Measurements from ENCODE around the gene MTNR1B.

Gene MTNR1B

DNA sequence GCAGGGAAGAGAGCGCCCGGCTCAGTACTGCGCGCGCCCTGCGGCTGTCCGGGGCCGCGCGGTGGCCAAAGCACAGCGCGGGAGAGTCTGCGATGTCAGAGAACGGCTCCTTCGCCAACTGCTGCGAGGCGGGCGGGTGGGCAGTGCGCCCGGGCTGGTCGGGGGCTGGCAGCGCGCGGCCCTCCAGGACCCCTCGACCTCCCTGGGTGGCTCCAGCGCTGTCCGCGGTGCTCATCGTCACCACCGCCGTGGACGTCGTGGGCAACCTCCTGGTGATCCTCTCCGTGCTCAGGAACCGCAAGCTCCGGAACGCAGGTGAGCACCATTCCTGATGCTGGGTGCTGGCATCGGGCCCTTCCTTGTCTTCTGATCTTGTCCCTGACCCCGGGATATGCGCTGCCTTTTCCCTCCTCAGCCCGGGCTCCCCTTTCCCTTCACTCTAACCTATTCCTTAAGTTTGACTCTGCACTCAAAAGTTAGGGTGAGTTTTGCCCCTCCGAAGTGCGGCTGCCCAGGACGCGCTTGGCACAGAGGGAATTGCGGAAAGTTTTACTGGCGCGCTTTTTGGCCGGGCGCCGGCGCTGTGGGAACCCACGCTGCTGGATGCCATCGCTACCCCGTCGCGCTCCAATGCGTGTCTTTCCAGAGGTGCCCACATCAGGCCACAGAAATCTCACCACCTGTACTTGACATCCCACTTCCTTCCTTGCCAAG, at the start of gene MTNR1B:
TSS of gene MTNR1B (plus strand) at position 18 of the 714 bp plus-strand sequence. CDS start at position 93, 75 bp downstream.
- H3K9me3 Mint-ChIP-seq, result no peaks in the 10 kb centered on the region
- no peak for DNase-seq (ENCODE audit: low spot score)
- no peak within 1 kb of the TSS for H3K27ac Mint-ChIP-seq
- H3K27me3 Mint-ChIP-seq (ENCODE audit: low read depth), result peaks cover 18% of the 10 kb centered on the region
- no peaks in the 10 kb centered on the region for H3K36me3 Mint-ChIP-seq (ENCODE audit: low read depth)
- no peak within 1 kb of the TSS for H3K4me3 Mint-ChIP-seq
- H3K4me1 Mint-ChIP-seq (ENCODE audit: low read depth), result no peaks in the 10 kb centered on the region

DNA sequence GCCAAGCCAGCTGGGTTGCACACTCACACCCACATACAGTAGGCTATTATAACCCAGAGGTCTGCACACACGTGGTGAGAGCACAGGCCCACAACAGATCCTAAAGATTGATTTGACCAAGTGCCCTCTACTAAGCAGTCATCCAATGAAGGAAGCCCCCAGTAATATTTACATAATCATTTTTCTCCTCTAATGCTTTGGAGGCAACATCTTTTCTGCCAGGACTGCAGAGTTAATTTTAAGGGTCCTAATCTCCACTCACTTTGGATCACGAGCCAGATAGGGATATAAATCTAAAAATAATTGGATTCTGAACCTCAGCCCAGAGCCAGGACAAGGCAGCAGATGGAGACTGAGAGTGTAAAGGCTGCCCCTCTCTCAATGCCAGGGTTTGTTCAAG, 49.1 kb upstream of the MTNR1B start:
- Mint-ChIP-seq H3K4me1 (ENCODE audit: low read depth) (no peaks in the 10 kb centered on the region), H3K27ac (no peak overlapping the region), H3K4me3 (no peak overlapping the region), H3K9me3 (peaks cover 8% of the 10 kb centered on the region), H3K27me3 (ENCODE audit: low read depth) (no peaks in the 10 kb centered on the region), H3K36me3 (ENCODE audit: low read depth) (no peaks in the 10 kb centered on the region)
- no peak for DNase-seq (ENCODE audit: low spot score)

DNA sequence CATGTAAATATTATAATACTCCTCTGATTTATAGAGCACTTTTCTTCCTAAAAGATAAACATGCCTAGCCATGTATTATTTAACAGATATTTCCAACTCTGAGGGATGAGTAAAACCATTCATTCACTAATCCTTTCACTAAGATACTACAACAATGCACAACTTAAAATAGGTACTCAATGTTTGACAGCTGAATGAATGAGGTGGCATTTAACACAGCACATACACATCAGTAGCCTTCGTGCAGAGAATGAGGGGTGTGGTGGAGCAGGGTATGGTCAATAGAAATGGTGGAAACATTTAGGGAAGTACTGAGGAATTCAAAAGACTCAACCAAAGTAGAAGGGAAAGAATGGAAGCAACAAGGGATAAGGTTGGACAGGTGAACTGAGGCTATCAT, 46.7 kb upstream of the MTNR1B start:
- no peak overlapping the region for H3K27ac Mint-ChIP-seq
- no peaks in the 10 kb centered on the region for H3K4me1 Mint-ChIP-seq (ENCODE audit: low read depth)
- H3K27me3 Mint-ChIP-seq (ENCODE audit: low read depth), result no peaks in the 10 kb centered on the region
- H3K9me3 Mint-ChIP-seq, result peaks cover 12% of the 10 kb centered on the region
- no peak overlapping the region for H3K4me3 Mint-ChIP-seq
- DNase-seq (ENCODE audit: low spot score), result no peak
- H3K36me3 Mint-ChIP-seq (ENCODE audit: low read depth), result no peaks in the 10 kb centered on the region

DNA sequence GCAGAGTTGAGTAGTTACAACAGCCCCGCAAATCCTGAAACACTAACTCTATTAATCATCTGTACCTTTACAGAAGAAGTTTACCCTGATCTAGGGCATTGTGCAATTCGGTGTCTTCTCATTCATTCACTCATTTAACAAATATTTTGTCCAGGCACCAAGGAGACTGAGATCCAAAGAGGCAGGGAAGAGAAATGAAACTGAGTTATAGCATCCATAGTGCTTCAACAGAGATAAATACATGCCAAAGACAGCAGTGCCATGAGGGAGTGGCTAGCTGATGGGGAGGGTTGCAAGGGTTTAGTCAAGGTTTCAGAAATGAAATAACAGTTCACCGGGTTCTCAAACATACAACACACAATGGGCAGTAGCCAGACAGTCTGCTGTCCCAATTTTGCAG, 40.2 kb upstream of the MTNR1B start:
- H3K4me3 Mint-ChIP-seq, result no peak overlapping the region
- no peaks in the 10 kb centered on the region for H3K36me3 Mint-ChIP-seq (ENCODE audit: low read depth)
- peaks cover 11% of the 10 kb centered on the region for H3K9me3 Mint-ChIP-seq
- no peak overlapping the region for H3K27ac Mint-ChIP-seq
- DNase-seq (ENCODE audit: low spot score), result no peak
- H3K27me3 Mint-ChIP-seq (ENCODE audit: low read depth), result no peaks in the 10 kb centered on the region
- no peaks in the 10 kb centered on the region for H3K4me1 Mint-ChIP-seq (ENCODE audit: low read depth)

DNA sequence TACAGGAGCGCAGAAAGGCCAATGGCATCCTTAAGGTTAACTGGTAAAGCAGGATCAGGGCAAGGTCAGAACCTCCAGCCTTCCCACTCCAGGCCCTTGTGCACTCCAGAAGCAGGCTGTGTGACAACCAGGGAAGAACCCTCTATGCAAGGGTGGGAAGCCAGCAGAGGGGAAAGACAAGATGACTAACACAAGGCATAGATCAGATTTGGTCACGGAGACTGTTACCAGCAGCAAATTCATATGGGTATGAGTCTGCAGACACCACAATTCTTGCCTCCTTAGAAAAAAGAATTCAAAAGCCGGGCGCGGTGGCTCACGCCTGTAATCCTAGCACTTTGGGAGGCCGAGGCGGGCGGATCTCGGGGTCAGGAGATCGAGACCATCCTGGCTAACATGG, 39.8 kb upstream of the MTNR1B start:
- Mint-ChIP-seq H3K4me1 (ENCODE audit: low read depth) (no peaks in the 10 kb centered on the region), H3K4me3 (no peak overlapping the region), H3K36me3 (ENCODE audit: low read depth) (no peaks in the 10 kb centered on the region), H3K27me3 (ENCODE audit: low read depth) (no peaks in the 10 kb centered on the region), H3K9me3 (peaks cover 7% of the 10 kb centered on the region), H3K27ac (no peak overlapping the region)
- no peak for DNase-seq (ENCODE audit: low spot score)

DNA sequence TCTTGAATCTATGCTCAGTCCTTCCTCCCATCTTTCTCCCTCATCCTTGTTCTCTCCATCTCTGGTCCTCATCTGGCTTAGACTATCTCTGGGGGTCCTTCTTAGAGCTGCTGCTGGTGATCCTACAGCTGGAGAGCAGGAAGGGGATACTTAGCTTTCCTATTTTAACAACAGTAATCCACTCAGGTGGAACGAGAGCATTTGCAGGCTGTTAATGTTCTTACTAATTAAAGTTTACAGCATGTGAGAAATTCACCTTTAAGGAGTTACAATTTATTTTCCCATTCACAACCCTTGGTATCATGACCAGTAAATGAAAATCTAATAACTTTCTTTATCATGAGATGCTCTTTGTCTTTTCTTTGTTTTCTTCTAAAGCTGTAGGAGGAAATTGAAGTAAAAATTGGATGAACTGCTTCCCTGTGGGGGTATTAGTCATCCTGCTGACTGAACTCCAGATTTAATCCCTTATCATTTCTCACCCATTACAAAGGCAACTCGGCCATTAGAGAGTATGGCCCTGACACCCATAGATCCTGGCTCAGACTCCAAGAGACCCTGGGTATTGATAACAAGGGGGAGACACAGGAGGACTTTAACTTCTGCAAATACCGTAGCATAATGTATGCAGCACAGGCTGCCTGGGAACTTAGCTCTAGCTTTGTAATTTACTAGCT, 37.6 kb upstream of the MTNR1B start:
- no peak for DNase-seq (ENCODE audit: low spot score)
- H3K4me3 Mint-ChIP-seq, result no peak overlapping the region
- H3K27ac Mint-ChIP-seq, result no peak overlapping the region
- H3K27me3 Mint-ChIP-seq (ENCODE audit: low read depth), result no peaks in the 10 kb centered on the region
- no peaks in the 10 kb centered on the region for H3K36me3 Mint-ChIP-seq (ENCODE audit: low read depth)
- H3K4me1 Mint-ChIP-seq (ENCODE audit: low read depth), result no peaks in the 10 kb centered on the region
- H3K9me3 Mint-ChIP-seq, result no peaks in the 10 kb centered on the region

DNA sequence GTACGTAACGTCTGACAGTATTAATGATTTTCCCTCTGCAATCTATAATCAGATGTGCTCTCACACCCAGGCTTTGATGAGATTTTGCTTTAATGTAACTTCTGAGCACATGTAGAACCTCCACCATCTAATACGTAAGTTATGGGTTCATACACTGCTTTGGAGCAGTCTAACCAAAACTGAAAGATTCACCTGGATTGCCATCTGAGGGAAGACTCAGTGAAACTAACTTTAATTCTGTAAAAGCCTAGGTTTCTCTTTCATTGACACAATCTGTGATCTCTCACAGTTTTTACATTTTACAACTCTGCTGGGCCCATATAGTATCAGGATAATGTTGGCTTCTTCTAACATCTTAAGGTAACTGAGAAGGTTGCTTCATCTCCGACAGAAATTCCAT, 30.1 kb upstream of the MTNR1B start:
- Mint-ChIP-seq H3K4me1 (ENCODE audit: low read depth) (peaks cover 4% of the 10 kb centered on the region), H3K27me3 (ENCODE audit: low read depth) (no peaks in the 10 kb centered on the region), H3K36me3 (ENCODE audit: low read depth) (no peaks in the 10 kb centered on the region), H3K4me3 (no peak overlapping the region), H3K27ac (no peak overlapping the region), H3K9me3 (no peaks in the 10 kb centered on the region)
- no peak for DNase-seq (ENCODE audit: low spot score)

DNA sequence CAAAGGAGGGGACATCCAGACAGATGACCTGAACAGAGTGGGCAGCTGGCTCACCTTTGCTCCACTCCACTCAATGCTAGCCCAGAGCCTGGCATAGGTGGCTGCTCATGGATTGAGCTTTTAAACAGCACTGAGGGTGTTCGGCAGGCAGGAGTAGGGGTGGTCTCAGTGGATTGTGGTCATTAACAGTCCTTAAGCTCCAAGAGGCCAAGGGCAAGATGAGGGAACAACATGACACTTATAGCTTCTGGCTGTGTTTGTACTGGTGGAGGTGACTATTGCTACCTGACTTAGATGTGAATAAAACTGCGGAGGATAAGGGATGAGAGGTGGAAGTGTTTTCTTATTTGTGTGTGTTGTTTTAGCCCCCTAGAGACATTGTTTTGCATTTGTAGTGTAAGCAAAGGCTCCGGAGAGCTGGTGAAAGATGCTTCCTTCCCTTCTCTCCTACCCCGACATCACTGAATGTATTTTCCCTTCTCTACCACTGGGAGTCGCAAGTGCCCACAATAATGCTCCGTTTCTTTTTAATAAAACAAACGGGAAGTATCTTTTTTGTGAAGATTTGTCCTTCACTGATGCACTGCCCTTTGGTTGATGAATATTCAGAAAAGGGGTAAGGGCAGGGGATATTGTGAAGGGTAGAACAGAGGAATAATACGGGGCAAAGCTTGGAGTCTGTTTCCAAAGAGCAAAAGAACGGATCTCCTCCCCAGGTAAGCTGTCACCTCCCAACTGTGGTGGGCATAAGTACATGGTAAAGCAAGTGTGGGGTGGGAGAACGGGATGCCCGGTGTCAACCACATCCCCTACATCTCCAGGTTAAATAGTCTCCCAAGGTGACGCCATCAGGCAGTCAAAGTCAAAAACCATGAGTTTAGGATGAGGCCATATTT, 27.5 kb upstream of the MTNR1B start:
- H3K27ac Mint-ChIP-seq, result no peak overlapping the region
- H3K27me3 Mint-ChIP-seq (ENCODE audit: low read depth), result no peaks in the 10 kb centered on the region
- H3K4me3 Mint-ChIP-seq, result no peak overlapping the region
- H3K9me3 Mint-ChIP-seq, result no peaks in the 10 kb centered on the region
- DNase-seq (ENCODE audit: low spot score), result no peak
- no peaks in the 10 kb centered on the region for H3K36me3 Mint-ChIP-seq (ENCODE audit: low read depth)
- H3K4me1 Mint-ChIP-seq (ENCODE audit: low read depth), result peaks cover 4% of the 10 kb centered on the region

DNA sequence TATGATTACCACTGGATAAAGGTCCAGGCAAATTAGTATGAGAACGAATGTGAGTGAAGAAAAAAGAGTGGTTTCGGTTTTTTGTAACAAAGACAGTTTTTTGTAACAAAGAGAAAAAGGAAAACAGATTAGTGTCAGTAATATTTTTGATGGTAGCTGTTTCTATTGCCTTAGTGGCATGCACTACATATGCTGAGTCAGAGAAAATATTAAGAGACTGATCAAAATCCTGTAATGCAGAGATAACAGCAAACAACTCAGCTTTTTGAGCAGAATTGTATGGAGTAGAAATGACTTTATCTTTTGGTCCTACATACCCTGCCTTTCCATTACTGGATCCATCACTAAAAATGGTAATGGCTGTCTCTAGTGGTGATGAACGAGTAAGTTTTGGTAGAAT, 22.7 kb upstream of the MTNR1B start:
- Mint-ChIP-seq H3K27ac (no peak overlapping the region), H3K4me1 (ENCODE audit: low read depth) (peaks cover 4% of the 10 kb centered on the region), H3K4me3 (no peak overlapping the region), H3K36me3 (ENCODE audit: low read depth) (no peaks in the 10 kb centered on the region), H3K27me3 (ENCODE audit: low read depth) (no peaks in the 10 kb centered on the region), H3K9me3 (no peaks in the 10 kb centered on the region)
- DNase-seq (ENCODE audit: low spot score), result no peak

DNA sequence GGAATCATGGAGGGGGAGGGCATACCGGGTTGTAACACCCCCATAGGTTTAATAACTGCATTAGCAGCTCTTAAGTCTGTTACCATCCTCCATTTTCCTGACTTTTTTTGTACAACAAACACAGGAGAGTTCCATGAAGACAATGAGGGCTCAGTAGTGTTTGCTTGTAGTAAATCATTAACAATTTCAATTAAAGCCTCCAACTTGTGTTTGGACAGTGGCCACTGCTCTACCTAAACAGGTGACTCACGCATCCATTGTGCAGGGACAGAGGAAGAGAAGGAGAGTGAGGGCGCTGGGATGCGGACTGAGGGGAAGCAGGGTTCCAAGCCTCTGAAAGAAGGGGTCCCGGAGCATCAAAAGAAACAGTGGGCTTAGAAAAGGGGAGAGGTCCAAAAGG, 21.3 kb upstream of the MTNR1B start:
- Mint-ChIP-seq H3K4me3 (no peak overlapping the region), H3K27ac (no peak overlapping the region), H3K36me3 (ENCODE audit: low read depth) (no peaks in the 10 kb centered on the region), H3K9me3 (no peaks in the 10 kb centered on the region), H3K27me3 (ENCODE audit: low read depth) (no peaks in the 10 kb centered on the region), H3K4me1 (ENCODE audit: low read depth) (no peaks in the 10 kb centered on the region)
- no peak for DNase-seq (ENCODE audit: low spot score)

DNA sequence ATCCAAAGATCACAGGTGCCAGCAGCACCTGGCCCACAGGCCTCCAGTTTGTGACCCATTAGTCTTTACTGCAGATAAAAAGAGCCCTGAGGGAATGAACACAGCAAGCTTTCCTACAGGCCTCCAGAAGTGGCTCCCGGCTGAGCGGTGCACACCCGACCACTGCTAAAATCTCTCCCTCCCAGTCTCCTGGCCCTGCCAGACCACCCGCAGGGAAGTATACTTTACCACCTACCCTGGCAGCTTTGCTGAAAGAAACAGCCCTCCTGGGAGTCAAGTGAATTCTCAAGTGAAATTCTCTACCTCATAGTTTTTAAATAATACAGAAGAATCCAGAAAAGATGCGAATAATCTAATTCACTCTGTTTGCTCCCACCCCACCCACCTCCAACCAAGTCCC, 15.4 kb upstream of the MTNR1B start:
- no peak for DNase-seq (ENCODE audit: low spot score)
- H3K27ac Mint-ChIP-seq, result no peak overlapping the region
- H3K9me3 Mint-ChIP-seq, result no peaks in the 10 kb centered on the region
- H3K27me3 Mint-ChIP-seq (ENCODE audit: low read depth), result peaks cover 3% of the 10 kb centered on the region
- no peak overlapping the region for H3K4me3 Mint-ChIP-seq
- H3K4me1 Mint-ChIP-seq (ENCODE audit: low read depth), result no peaks in the 10 kb centered on the region
- no peaks in the 10 kb centered on the region for H3K36me3 Mint-ChIP-seq (ENCODE audit: low read depth)

DNA sequence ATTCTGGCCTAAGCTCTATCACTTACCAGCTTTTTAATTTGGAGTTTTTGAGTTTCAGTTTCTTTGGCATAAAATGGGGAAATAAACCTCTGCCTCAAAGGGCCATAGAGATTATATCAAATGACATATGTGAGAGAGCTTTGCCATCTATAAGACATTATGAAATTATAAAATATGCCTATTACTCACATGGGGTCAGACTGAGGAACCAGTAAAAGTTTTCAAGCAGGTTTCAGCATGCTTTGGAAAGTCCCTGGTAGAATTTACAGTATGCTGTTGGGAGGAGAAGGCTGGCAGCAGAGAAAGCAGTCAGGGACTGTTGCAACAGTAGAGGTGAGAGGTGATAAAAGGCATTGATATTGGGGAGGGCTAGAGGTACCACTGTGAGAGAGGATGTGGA, 13.6 kb upstream of the MTNR1B start:
- Mint-ChIP-seq H3K36me3 (ENCODE audit: low read depth) (no peaks in the 10 kb centered on the region), H3K27ac (no peak overlapping the region), H3K4me1 (ENCODE audit: low read depth) (no peaks in the 10 kb centered on the region), H3K9me3 (no peaks in the 10 kb centered on the region), H3K27me3 (ENCODE audit: low read depth) (peaks cover 3% of the 10 kb centered on the region), H3K4me3 (no peak overlapping the region)
- no peak for DNase-seq (ENCODE audit: low spot score)

DNA sequence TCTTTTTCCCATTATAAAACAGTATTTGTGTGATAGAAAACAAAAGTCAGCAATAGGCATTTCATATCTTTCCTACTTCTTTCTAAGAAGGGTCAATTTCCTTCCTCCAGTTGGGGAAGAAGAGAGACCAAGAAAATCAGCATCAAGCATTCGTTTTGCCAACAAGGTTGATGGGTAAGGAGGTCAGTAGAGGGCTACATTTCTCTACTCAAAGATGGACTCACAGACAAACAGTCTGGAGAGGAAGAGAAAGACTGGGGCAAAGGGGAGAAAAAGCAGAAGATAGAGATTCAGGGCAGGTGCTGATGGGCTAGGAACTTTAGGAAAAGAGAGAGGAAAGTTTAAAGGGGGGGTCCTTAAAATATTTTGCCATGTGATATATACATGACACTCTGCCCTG, 8.6 kb upstream of the MTNR1B start:
- no peak for DNase-seq (ENCODE audit: low spot score)
- Mint-ChIP-seq H3K4me1 (ENCODE audit: low read depth) (peaks cover 2% of the 10 kb centered on the region), H3K27me3 (ENCODE audit: low read depth) (no peaks in the 10 kb centered on the region), H3K9me3 (no peaks in the 10 kb centered on the region), H3K4me3 (no peak overlapping the region), H3K36me3 (ENCODE audit: low read depth) (no peaks in the 10 kb centered on the region), H3K27ac (no peak overlapping the region)

DNA sequence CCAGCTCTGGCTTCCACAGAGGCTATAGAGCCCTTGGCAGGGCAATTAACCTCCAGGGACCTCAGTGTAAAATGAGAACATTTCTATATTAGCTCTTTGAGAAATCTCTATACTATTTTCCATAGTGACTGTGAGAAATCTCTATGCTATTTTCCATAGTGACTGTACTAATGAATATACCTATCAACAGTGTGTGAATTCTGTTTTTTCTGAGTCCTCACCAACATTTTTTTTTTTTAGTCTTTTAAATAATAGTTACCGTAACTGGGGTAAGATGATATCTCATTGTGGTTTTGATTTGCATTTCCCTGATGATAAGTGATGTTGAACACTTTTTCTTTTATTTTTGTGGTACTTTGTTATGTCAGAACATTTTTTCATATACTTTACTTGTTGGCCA, 7.0 kb upstream of the MTNR1B start:
- peaks cover 2% of the 10 kb centered on the region for H3K4me1 Mint-ChIP-seq (ENCODE audit: low read depth)
- DNase-seq (ENCODE audit: low spot score), result no peak
- no peak overlapping the region for H3K27ac Mint-ChIP-seq
- H3K9me3 Mint-ChIP-seq, result no peaks in the 10 kb centered on the region
- no peaks in the 10 kb centered on the region for H3K36me3 Mint-ChIP-seq (ENCODE audit: low read depth)
- peaks cover 4% of the 10 kb centered on the region for H3K27me3 Mint-ChIP-seq (ENCODE audit: low read depth)
- H3K4me3 Mint-ChIP-seq, result no peak overlapping the region

Data from T-helper 2 cell treated with Interferon-gamma antibody and Interleukin-4, amounts not matched to agents 5 μg/mL and 100 μg/mL, for 36 hours (primary cell).